DND-41 (cell line): Measurements from ENCODE around the gene SERPINB3.

Source experiments
- ATAC-seq: fragments of 200-7000 bp; cut with Tn5 transposase; 3 replicates; pipeline ENCODE4 v1.9.1; 2021; ENCODE audit warnings: low read depth; ENCODE audit not compliant: insufficient read depth
- DNase-seq: peaks from one replicate; pipeline ENCODE4 v3.0.0-alpha.2; 2020
- H2AFZ ChIP-seq: 2 replicates; pipeline ENCODE4 v1.6.0; 2012; ENCODE audit warnings: low read depth, low read length
- H3K27ac ChIP-seq: 2 replicates; pipeline ENCODE4 v1.5.1; 2012; ENCODE audit warnings: low read length, inconsistent platforms
- H3K27me3 ChIP-seq: fragments of 200-600 bp; sonication (generic); 2 replicates; pipeline ENCODE4 v1.6.0; 2012; ENCODE audit warnings: low read length, mild to moderate bottlenecking, inconsistent platforms; ENCODE audit not compliant: insufficient read depth, poor library complexity
- H3K36me3 ChIP-seq: 2 replicates; pipeline ENCODE4 v1.5.1; 2012; ENCODE audit warnings: low read length, inconsistent platforms; ENCODE audit not compliant: insufficient read depth
- H3K4me1 ChIP-seq: 2 replicates; pipeline ENCODE4 v1.5.1; 2012; ENCODE audit warnings: mild to moderate bottlenecking, low read length; ENCODE audit not compliant: insufficient read depth
- H3K4me2 ChIP-seq: 2 replicates; pipeline ENCODE4 v1.6.0; 2012; ENCODE audit warnings: mild to moderate bottlenecking, moderate library complexity, low read length, inconsistent platforms; ENCODE audit not compliant: insufficient read depth
- H3K4me3 ChIP-seq, 2 experiments: fragments of 200-600 bp in 1 of 2; shearing (Covaris generic) in 1 of 2; 2 replicates each; pipeline ENCODE4 v1.5.1; 2012 to 2016; ENCODE audit warnings: inconsistent platforms in 2 of 2, low read length in 2 of 2, mild to moderate bottlenecking in 2 of 2, low read depth in 1 of 2, moderate library complexity in 1 of 2
- H3K79me2 ChIP-seq: 2 replicates; pipeline ENCODE4 v1.6.0; 2012; ENCODE audit warnings: low read length, inconsistent platforms; ENCODE audit not compliant: insufficient read depth
- H3K9ac ChIP-seq: 2 replicates; pipeline ENCODE4 v1.6.0; 2012; ENCODE audit warnings: low read depth, mild to moderate bottlenecking, inconsistent platforms, low read length, moderate library complexity
- H3K9me3 ChIP-seq: 2 replicates; pipeline ENCODE4 v1.5.1; 2012; ENCODE audit warnings: low read length, moderate library complexity, mild to moderate bottlenecking, inconsistent platforms; ENCODE audit not compliant: insufficient read depth, severe bottlenecking
- H4K20me1 ChIP-seq: 2 replicates; pipeline ENCODE4 v1.6.0; 2012; ENCODE audit warnings: low read length; ENCODE audit not compliant: insufficient read depth
- EZH2 ChIP-seq: IDR thresholded peaks from 3 replicates; pipeline ENCODE4 v1.6.1; 2012; ENCODE audit warnings: borderline replicate concordance, low read depth, mild to moderate bottlenecking, moderate library complexity, low read length, inconsistent platforms; ENCODE audit not compliant: severe bottlenecking
- TF ChIP-seq, protein P1 (sequence below): IDR thresholded peaks from 2 replicates; pipeline ENCODE4 v1.5.1; 2012; ENCODE audit warnings: borderline replicate concordance, low read length, moderate library complexity, mild to moderate bottlenecking; ENCODE audit not compliant: poor library complexity, severe bottlenecking; ENCODE audit errors: extremely low read depth

SERPINB3 gene

DNA sequence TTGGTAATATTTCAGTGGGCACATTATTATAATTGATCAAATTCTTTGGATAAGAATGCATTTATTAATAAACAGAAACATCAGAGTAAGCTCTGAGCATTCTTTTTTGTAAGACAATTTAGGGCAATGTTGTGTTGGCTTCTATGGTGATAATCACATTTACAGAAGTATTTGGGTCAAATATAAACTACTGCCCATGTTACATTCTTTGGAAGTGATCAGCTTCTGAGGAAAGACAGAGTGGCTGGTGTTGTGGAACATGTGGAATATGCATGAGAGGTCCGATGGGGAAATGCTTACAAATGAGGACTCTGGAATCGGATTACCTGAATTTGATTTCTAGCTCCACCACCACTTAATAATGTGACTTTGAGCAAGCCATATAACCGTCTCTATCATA is 55.2 kb downstream of the SERPINB3 start:
- no peak overlapping the region for H3K27ac ChIP-seq
- no peak overlapping the region for H3K9ac ChIP-seq
- H3K79me2 ChIP-seq: no peaks in the 10 kb centered on the region
- H3K27me3 ChIP-seq: peaks cover 6% of the 10 kb centered on the region
- ATAC-seq: no peak
- no peaks in the 10 kb centered on the region for H3K4me1 ChIP-seq
- no peaks in the 10 kb centered on the region for H3K36me3 ChIP-seq
- H3K9me3 ChIP-seq: no peaks in the 10 kb centered on the region
- H3K4me3 ChIP-seq: no peak overlapping the region
- no peak for DNase-seq
- H4K20me1 ChIP-seq: no peaks in the 10 kb centered on the region
- H2AFZ ChIP-seq: no peak overlapping the region
- TF ChIP-seq, protein P1, sequence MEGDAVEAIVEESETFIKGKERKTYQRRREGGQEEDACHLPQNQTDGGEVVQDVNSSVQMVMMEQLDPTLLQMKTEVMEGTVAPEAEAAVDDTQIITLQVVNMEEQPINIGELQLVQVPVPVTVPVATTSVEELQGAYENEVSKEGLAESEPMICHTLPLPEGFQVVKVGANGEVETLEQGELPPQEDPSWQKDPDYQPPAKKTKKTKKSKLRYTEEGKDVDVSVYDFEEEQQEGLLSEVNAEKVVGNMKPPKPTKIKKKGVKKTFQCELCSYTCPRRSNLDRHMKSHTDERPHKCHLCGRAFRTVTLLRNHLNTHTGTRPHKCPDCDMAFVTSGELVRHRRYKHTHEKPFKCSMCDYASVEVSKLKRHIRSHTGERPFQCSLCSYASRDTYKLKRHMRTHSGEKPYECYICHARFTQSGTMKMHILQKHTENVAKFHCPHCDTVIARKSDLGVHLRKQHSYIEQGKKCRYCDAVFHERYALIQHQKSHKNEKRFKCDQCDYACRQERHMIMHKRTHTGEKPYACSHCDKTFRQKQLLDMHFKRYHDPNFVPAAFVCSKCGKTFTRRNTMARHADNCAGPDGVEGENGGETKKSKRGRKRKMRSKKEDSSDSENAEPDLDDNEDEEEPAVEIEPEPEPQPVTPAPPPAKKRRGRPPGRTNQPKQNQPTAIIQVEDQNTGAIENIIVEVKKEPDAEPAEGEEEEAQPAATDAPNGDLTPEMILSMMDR: no peak
- TF ChIP-seq EZH2: no peak
- H3K4me2 ChIP-seq: no peak overlapping the region
